ENCODE data around the gene SLIRP. TPM values are rescaled to one million over a fixed set of nuclear protein-coding genes. Genes with fewer than 3 reads are reported as not detected.

SLIRP gene
- 346 to 453 TPM (median 408 TPM) in 5 replicates for total RNA-seq (2022; extraction: Qiagen RNA extraction)

GRCh38 chr14:77707724-77708408, at the start of gene SLIRP, which contains the start of gene ALKBH1:
SLIRP (plus strand) TSS chr14:77708103; CDS start chr14:77708112, 9 bp downstream.
ALKBH1 (minus strand) TSS chr14:77708023; CDS start chr14:77708004, 19 bp downstream.

GRCh38 chr14:77760381-77761204, 52.7 kb downstream of the SLIRP start, which contains the start of gene SNW1:
SNW1 (minus strand) TSS chr14:77761156; CDS start chr14:77761127, 29 bp downstream.

Other genes starting within 250 kb of the SLIRP start
- gene ISM2, start 209.3 kb upstream of the SLIRP start, total RNA-seq (2022; extraction: Qiagen RNA extraction), result 0.39 to 0.58 TPM (median 0.49 TPM) in 5 replicates
- gene SPTLC2, start 91.5 kb upstream of the SLIRP start, total RNA-seq (2022; extraction: Qiagen RNA extraction), result 30.2 to 37.5 TPM (median 33.1 TPM) in 5 replicates
- gene ALKBH1, start 80 bp upstream of the SLIRP start, total RNA-seq (2022; extraction: Qiagen RNA extraction), result 15.0 to 16.5 TPM (median 15.7 TPM) in 5 replicates
- 65.7 to 109 TPM (median 71.8 TPM) in 5 replicates for gene SNW1, start 53.1 kb downstream of the SLIRP start, total RNA-seq (2022; extraction: Qiagen RNA extraction)
- 5.8 to 6.6 TPM (median 6.1 TPM) in 5 replicates for gene ADCK1, start 92.0 kb downstream of the SLIRP start, total RNA-seq (2022; extraction: Qiagen RNA extraction)